HFFc6 (cell line): ENCODE measurements around the gene FEN1. TPM values are rescaled to one million over a fixed set of nuclear protein-coding genes. Genes with fewer than 3 reads are reported as not detected.

Experiments used
- DNase-seq: peaks from one replicate; pipeline ENCODE4 v3.0.0-alpha.2; 2018
- H3K27ac Mint-ChIP-seq: 2 replicates; pipeline ENCODE4 v1.8.0; 2020; ENCODE audit warnings: mild to moderate bottlenecking, mixed read lengths
- H3K27me3 Mint-ChIP-seq: 2 replicates; pipeline ENCODE4 v1.8.0; 2021; ENCODE audit warnings: mild to moderate bottlenecking, moderate library complexity, mixed read lengths; ENCODE audit not compliant: insufficient read depth
- H3K36me3 Mint-ChIP-seq: 2 replicates; pipeline ENCODE4 v1.8.0; 2021; ENCODE audit warnings: low read depth, mixed read lengths
- H3K4me1 Mint-ChIP-seq: 2 replicates; pipeline ENCODE4 v1.8.0; 2020; ENCODE audit warnings: low read depth, mixed read lengths
- H3K4me3 Mint-ChIP-seq: 2 replicates; pipeline ENCODE4 v1.8.0; 2020; ENCODE audit warnings: mild to moderate bottlenecking, moderate library complexity, mixed read lengths
- H3K9me3 Mint-ChIP-seq: 2 replicates; pipeline ENCODE4 v1.8.0; 2020; ENCODE audit warnings: mild to moderate bottlenecking, mixed read lengths
- total RNA-seq, 6 experiments: library from RNA; stranded (reverse); fragmentation: NEBNext Ultra II Directional; extraction: Animal tissue kit (Norgen Biotek cat#: 25700); gene quantifications; 2 replicates in 1 of 6; 3 replicates in 5 of 6; pipeline ENCODE4 v1.2.3, GENCODE V29; 2021
- TF ChIP-seq, protein P1 (sequence below): fragments of 200-600 bp; sonication (generic); IDR thresholded peaks from 2 replicates; pipeline ENCODE4 v1.5.0; 2021; ENCODE audit warnings: antibody characterized with exemption, mild to moderate bottlenecking

Gene FEN1
- total RNA-seq, 6 experiments from 2014 or later, result 25.6 to 45.6 (median 37.4) TPM

DNA sequence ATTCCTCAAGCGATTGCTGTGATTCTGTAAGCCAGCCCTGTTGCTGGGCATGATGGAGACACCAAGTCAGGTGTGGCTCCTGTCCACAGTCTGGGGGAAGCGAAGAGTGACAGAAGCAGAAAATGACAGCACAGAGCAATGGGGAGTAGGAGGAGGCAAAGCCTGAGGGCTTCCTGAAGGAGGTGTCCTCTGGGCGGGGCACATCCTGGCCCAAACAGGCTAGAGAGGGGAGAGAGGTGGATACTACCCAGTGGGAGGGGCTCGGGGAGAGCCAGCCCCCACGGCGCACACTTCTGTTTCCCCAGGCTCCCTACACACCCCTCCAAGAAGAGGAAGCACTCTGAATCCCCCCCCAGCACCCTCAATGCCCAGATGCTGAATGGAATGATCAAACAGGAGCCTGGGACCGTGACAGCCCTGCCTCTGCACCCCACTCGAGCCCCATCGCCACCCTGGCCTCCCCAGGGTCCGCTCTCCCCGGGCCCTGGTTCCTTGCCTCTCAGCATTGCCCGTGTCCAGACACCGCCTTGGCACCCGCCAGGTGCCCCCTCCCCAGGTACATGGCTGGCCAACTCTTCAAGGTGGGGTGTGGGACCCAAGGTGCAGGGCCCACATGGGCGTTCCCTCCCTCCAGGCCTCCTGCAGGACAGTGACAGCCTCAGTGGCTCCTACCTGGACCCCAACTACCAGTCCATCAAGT is 21.4 kb upstream of the FEN1 start:
- Mint-ChIP-seq H3K27me3 (peaks cover 11% of the 10 kb centered on the region), H3K4me1 (no peaks in the 10 kb centered on the region), H3K36me3 (no peaks in the 10 kb centered on the region), H3K27ac (no peak overlapping the region), H3K4me3 (no peak overlapping the region), H3K9me3 (no peaks in the 10 kb centered on the region)
- DNase-seq, result no peak
- TF ChIP-seq, protein P1, sequence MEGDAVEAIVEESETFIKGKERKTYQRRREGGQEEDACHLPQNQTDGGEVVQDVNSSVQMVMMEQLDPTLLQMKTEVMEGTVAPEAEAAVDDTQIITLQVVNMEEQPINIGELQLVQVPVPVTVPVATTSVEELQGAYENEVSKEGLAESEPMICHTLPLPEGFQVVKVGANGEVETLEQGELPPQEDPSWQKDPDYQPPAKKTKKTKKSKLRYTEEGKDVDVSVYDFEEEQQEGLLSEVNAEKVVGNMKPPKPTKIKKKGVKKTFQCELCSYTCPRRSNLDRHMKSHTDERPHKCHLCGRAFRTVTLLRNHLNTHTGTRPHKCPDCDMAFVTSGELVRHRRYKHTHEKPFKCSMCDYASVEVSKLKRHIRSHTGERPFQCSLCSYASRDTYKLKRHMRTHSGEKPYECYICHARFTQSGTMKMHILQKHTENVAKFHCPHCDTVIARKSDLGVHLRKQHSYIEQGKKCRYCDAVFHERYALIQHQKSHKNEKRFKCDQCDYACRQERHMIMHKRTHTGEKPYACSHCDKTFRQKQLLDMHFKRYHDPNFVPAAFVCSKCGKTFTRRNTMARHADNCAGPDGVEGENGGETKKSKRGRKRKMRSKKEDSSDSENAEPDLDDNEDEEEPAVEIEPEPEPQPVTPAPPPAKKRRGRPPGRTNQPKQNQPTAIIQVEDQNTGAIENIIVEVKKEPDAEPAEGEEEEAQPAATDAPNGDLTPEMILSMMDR, result no peak

DNA sequence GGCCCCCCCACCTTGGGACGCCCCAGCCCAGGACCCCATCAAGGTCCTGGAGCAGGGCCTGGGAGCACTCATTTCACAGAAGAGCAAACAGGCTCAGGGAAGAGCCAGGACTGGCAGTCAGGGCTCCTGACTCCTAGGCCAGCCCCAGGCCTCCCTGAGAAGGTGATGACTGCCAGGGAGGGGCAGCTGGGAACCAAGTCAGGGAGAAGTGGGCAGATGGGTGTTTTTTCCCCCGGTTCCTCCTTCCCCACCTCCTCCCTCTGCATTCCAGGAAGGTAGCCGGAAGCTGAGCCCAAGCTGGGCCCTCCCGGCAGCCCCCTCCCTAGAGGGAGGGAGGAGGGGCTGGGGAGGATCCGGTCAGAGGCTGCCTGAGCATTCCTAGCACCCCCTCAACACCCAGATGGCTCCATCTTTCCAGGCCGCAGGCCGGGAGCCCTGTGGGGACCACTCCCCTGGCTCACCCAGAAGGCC is 20.7 kb upstream of the FEN1 start:
- Mint-ChIP-seq H3K4me1 (no peaks in the 10 kb centered on the region), H3K9me3 (no peaks in the 10 kb centered on the region), H3K27me3 (peaks cover 13% of the 10 kb centered on the region), H3K36me3 (no peaks in the 10 kb centered on the region), H3K4me3 (no peak overlapping the region), H3K27ac (no peak overlapping the region)
- TF ChIP-seq, protein P1, result no peak
- no peak for DNase-seq

DNA sequence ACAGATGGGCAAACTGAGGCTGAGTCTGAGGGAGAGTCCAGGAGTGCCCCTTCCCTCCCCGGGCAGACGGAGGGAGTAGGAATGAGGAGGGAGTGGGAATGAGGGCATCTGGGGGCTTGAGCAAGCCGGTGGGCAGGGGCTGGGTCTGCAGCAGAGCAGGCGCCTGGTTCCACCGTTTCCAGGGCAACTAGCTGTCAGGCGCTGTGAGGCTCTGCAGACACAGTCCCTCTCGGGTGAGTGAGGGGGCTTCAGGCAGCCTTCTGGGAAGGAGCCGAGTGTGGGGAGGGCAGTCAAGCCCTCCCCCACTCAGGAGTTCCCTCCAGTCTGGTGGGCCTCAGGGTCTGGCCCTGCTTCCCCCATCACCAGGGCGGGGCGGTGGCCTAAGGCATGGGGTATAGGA is 19.4 kb upstream of the FEN1 start:
- Mint-ChIP-seq H3K4me1 (no peaks in the 10 kb centered on the region), H3K9me3 (no peaks in the 10 kb centered on the region)
- TF ChIP-seq, protein P1, result no peak

DNA sequence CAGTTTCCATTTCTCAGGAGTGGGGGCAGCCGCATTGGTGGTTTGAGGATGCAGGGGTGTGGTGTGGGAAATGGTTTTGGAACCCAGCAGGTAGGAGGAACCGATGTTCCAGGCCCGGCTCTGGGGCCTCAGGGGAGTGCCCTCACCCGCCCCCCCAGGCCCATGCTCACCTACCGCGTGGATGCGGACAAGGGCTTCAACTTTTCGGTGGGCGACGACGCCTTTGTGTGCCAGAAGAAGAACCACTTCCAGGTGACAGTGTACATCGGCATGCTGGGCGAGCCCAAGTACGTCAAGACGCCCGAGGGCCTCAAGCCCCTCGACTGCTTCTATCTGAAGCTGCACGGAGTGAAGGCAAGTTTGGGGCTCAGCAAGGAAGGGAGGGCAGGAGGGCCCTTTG is 18.9 kb upstream of the FEN1 start:
- no peaks in the 10 kb centered on the region for H3K9me3 Mint-ChIP-seq
- H3K27ac Mint-ChIP-seq, result no peak overlapping the region
- no peaks in the 10 kb centered on the region for H3K4me1 Mint-ChIP-seq
- no peak overlapping the region for H3K4me3 Mint-ChIP-seq
- H3K27me3 Mint-ChIP-seq, result peaks cover 15% of the 10 kb centered on the region
- no peaks in the 10 kb centered on the region for H3K36me3 Mint-ChIP-seq
- TF ChIP-seq, protein P1, result no peak
- DNase-seq, result no peak

More for the DNA sequence above, 19.4 kb upstream of the FEN1 start:
- H3K36me3 Mint-ChIP-seq, result no peaks in the 10 kb centered on the region
- no peak overlapping the region for H3K27ac Mint-ChIP-seq
- H3K4me3 Mint-ChIP-seq, result no peak overlapping the region
- peaks cover 13% of the 10 kb centered on the region for H3K27me3 Mint-ChIP-seq
- no peak for DNase-seq

DNA sequence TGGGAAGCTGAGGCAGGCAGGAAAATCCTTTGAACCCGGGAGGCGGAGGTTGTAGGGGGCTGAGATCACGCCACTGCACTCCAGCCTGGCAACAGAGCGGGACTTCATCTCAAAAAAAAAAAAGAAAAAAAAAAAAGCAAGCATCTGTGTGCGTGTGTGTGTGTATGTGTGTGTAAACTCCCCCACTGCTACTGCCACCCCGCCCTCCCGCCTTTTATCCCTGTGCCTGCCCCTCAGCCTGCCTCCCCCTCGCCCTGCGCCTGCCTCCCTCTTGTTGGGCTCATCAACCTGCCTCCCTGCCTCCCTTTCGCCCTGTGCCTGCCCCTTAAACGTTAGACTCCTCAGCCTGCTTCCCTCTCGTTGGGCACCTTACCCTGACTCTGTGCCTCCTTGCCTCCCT is 18.3 kb upstream of the FEN1 start:
- no peak overlapping the region for H3K27ac Mint-ChIP-seq
- H3K36me3 Mint-ChIP-seq, result no peaks in the 10 kb centered on the region
- no peaks in the 10 kb centered on the region for H3K4me1 Mint-ChIP-seq
- peaks cover 15% of the 10 kb centered on the region for H3K27me3 Mint-ChIP-seq
- no peak overlapping the region for H3K4me3 Mint-ChIP-seq
- DNase-seq, result no peak
- H3K9me3 Mint-ChIP-seq, result no peaks in the 10 kb centered on the region
- TF ChIP-seq, protein P1, result no peak
